ENCODE measurements around the gene APH1B. TPM values are rescaled to one million over a fixed set of nuclear protein-coding genes. Genes with fewer than 3 reads are reported as not detected.
"Not testable (repeated sequence)": the region's sequence is repeated elsewhere in the genome, so short reads cannot be mapped to it uniquely, and the experiment has no call there.

Gene APH1B
- total and polyA plus RNA-seq, 2 donors (not counting 3 experiments of a cell fraction or from before 2014, with no cell fraction given): 14.6 to 24.6 TPM

- H3K79me2 ChIP-seq (ENCODE audit: control insufficient read depth, insufficient read depth, low read length); intact Hi-C loops (cut with micrococcal nuclease); H3K9me3 ChIP-seq (replicated peaks; ENCODE audit: control insufficient read depth, insufficient read depth, low read length); dilution Hi-C loops (cut with MboI; ENCODE audit: extremely low pct_ligation_motif_present, low sequenced_read_pairs); H3K27me3 ChIP-seq (ENCODE audit: control insufficient read depth in 2 of 2, insufficient read depth in 2 of 2, low read length in 2 of 2); H2AFZ ChIP-seq (ENCODE audit: low read depth, low read length); H3K9ac ChIP-seq (replicated peaks; ENCODE audit: extremely low read depth, insufficient read depth, low read length); H3K4me1 ChIP-seq (ENCODE audit: control insufficient read depth, extremely low read depth, insufficient read depth, low read length); BruUV-seq (replicated peaks); H3K4me3 ChIP-seq (replicated peaks in 1 of 3; ENCODE audit: insufficient read depth in 1 of 3, low read depth in 1 of 3, low read length in 3 of 3); H3K36me3 ChIP-seq (ENCODE audit: control insufficient read depth in 2 of 2, extremely low read depth in 1 of 2, insufficient read depth in 2 of 2, low read length in 2 of 2); H4K20me1 ChIP-seq (replicated peaks; ENCODE audit: control insufficient read depth, extremely low read depth, insufficient read depth, low read length); H3K27ac ChIP-seq (ENCODE audit: insufficient read depth, low read depth, low read length); H3K9me1 ChIP-seq (replicated peaks; ENCODE audit: control insufficient read depth, extremely low read depth, insufficient read depth, low read length): not testable (repeated sequence)
- peak; percentile 96 for FAIRE-seq
- ChIA-PET CTCF (interaction anchor here (1.0 to 1.2 kb wide), 7 partner anchors 8 to 60 kb away, joined by 3 to 8 read pairs (median 4); no protein-coding TSS in a partner anchor), POLR2A (interaction anchor here (1.1 kb wide), 1 partner anchor 10 kb away, joined by 4 read pairs; no protein-coding TSS in a partner anchor)
- TF ChIP-seq GATA2 (IDR thresholded peaks at IDR 0.05; ENCODE audit: insufficient read depth, insufficient read length, low read depth, low read length) (peak; percentile 49), FOS (IDR thresholded peaks at IDR 0.05; ENCODE audit: borderline replicate concordance, insufficient read depth, low read length) (peak; percentile 41), POLR2AphosphoS5 (IDR thresholded peaks at IDR 0.05; ENCODE audit: insufficient read depth, low read depth, low read length) (peak; percentile 55)
- peak overlapping the region; percentile 7 for H3K4me2 ChIP-seq (ENCODE audit: insufficient read depth, low read length)
- DNase-seq (ENCODE audit: low read depth, low spot score): peak; percentile 58
Observed at GRCh38 chr15:63342996-63343562, 65.7 kb downstream of the APH1B start.

DNA sequence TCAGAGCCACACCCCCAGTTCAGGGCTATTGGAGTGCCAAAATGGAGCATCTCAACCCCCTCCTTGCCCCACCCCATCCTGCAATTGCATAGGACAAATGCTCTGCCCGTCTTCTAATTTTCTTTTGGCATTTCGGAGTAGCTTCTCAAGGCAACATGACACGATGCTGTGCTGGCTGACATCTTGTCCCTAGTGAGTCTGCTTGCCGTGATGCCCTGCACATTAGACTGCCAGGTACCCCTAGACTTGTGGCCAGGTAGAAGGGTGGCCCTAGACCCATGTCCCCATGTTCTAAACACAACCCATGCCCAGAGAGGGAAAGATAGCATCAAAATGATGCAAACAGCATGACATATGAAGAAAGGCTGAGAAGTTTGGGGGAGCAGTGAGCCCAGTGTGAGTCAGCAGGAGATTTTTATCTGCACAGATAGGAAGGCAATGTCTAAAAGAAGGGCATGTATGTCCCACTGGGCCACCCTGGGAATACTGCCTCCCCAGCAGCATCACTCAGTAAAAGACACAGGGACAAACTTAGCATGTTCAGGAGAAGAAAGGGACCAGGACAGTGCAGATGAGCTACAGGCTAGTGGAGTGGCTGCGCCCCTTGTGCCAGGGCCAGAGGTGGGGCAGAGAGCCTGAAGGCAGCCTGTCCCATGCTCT is 67.5 kb downstream of the APH1B start:
- peak; percentile 82 for TF ChIP-seq GATA2 (IDR thresholded peaks at IDR 0.05; ENCODE audit: insufficient read depth, insufficient read length, low read depth, low read length)
- no peak for TF ChIP-seq FOS (IDR thresholded peaks at IDR 0.05; ENCODE audit: borderline replicate concordance, insufficient read depth, low read length)
- no peak for DNase-seq (ENCODE audit: low read depth, low spot score)
- intact Hi-C loops (cut with micrococcal nuclease): no loop called here
- BruUV-seq (replicated peaks): no TSS peak
- Histone ChIP-seq H3K4me1 (ENCODE audit: control insufficient read depth, extremely low read depth, insufficient read depth, low read length) (peaks cover 18% of the 10 kb centered on the region), H2AFZ (ENCODE audit: low read depth, low read length) (no peak overlapping the region), H3K79me2 (ENCODE audit: control insufficient read depth, insufficient read depth, low read length) (no peaks in the 10 kb centered on the region), H3K9ac (replicated peaks; ENCODE audit: extremely low read depth, insufficient read depth, low read length) (no peak overlapping the region), H3K27ac (ENCODE audit: insufficient read depth, low read depth, low read length) (no peak overlapping the region), H3K4me2 (ENCODE audit: insufficient read depth, low read length) (no peak overlapping the region), H3K4me3 (replicated peaks in 1 of 3; ENCODE audit: insufficient read depth in 1 of 3, low read depth in 1 of 3, low read length in 3 of 3) (no peak overlapping the region), H3K9me3 (replicated peaks; ENCODE audit: control insufficient read depth, insufficient read depth, low read length) (no peaks in the 10 kb centered on the region), H3K36me3 (ENCODE audit: control insufficient read depth in 2 of 2, extremely low read depth in 1 of 2, insufficient read depth in 2 of 2, low read length in 2 of 2) (no peaks in the 10 kb centered on the region), H3K27me3 (ENCODE audit: control insufficient read depth in 2 of 2, insufficient read depth in 2 of 2, low read length in 2 of 2) (no peaks in the 10 kb centered on the region), H4K20me1 (replicated peaks; ENCODE audit: control insufficient read depth, extremely low read depth, insufficient read depth, low read length) (no peaks in the 10 kb centered on the region), H3K9me1 (replicated peaks; ENCODE audit: control insufficient read depth, extremely low read depth, insufficient read depth, low read length) (no peaks in the 10 kb centered on the region)
- FAIRE-seq: no peak
- POLR2A ChIA-PET: no interaction called here
- dilution Hi-C loops (cut with MboI; ENCODE audit: extremely low pct_ligation_motif_present, low sequenced_read_pairs): no loop called here
- CTCF ChIA-PET: no interaction called here
